Upper lobe of right lung (tissue), 1 donor: ENCODE data around the gene ZNF44. TPM values are rescaled to one million over a fixed set of nuclear protein-coding genes. Genes with fewer than 3 reads are reported as not detected.

Experiments used
- ATAC-seq: fragments of 200-7000 bp; cut with Tn5 transposase; one replicate; pipeline ENCODE4 v1.9.1; 2020; ENCODE audit warnings: mild to moderate bottlenecking, moderate library complexity
- DNase-seq: peaks from one replicate; pipeline ENCODE4 v3.0.0-alpha.2; 2020
- H3K27ac ChIP-seq: fragments of 200-600 bp; one replicate; pipeline ENCODE4 v1.8.0; 2022
- H3K27me3 ChIP-seq: fragments of 200-600 bp; one replicate; pipeline ENCODE4 v1.8.0; 2022; ENCODE audit warnings: mild to moderate bottlenecking
- H3K36me3 ChIP-seq: fragments of 200-600 bp; one replicate; pipeline ENCODE4 v1.8.0; 2022
- H3K4me1 ChIP-seq: fragments of 200-600 bp; one replicate; pipeline ENCODE4 v1.8.0; 2022
- H3K4me3 ChIP-seq: fragments of 200-600 bp; one replicate; pipeline ENCODE4 v1.8.0; 2022; ENCODE audit warnings: mild to moderate bottlenecking
- H3K9me3 ChIP-seq: fragments of 200-600 bp; one replicate; pipeline ENCODE4 v1.8.0; 2022
- CTCF ChIP-seq: fragments of 200-600 bp; IDR thresholded peaks from one replicate; pipeline ENCODE4 v1.8.0; 2022; ENCODE audit warnings: antibody characterized with exemption
- intact Hi-C: fragments of 100-400 bp; cut with DNase I; formaldehyde crosslinking; loops from one replicate; pipeline ENCODE4 v1.11.0; 2022
- total RNA-seq: library from RNA; stranded (reverse); fragmentation: NEBNext Ultra II Directional; extraction: Animal tissue kit (Norgen Biotek cat#: 25700); gene quantifications from one replicate; pipeline ENCODE4 v1.2.1, GENCODE V29; 2021
- donor health status: DM: no; HTN: yes; CAD: no; lungs with severe emphysema.

Gene ZNF44
- total RNA-seq, 1 donor from 2014 or later, result 12.6 TPM

GRCh38 chr19:12272386-12272785, 22.3 kb downstream of the ZNF44 start:
- intact Hi-C loops, result no loop called here
- no peak overlapping the region for H3K4me3 ChIP-seq
- no peak overlapping the region for H3K27ac ChIP-seq
- H3K36me3 ChIP-seq, result peaks cover 31% of the 10 kb centered on the region
- peaks cover 60% of the 10 kb centered on the region for H3K9me3 ChIP-seq
- ATAC-seq (no peak), DNase-seq (no peak)
- H3K4me1 ChIP-seq, result no peaks in the 10 kb centered on the region
- no peak for TF ChIP-seq CTCF
- no peaks in the 10 kb centered on the region for H3K27me3 ChIP-seq

GRCh38 chr19:12270854-12271253, 23.8 kb downstream of the ZNF44 start:
- H3K4me1 ChIP-seq, result no peaks in the 10 kb centered on the region
- H3K27me3 ChIP-seq, result no peaks in the 10 kb centered on the region
- no peak overlapping the region for H3K4me3 ChIP-seq
- ATAC-seq (no peak), DNase-seq (no peak)
- intact Hi-C loops, result no loop called here
- H3K9me3 ChIP-seq, result peaks cover 49% of the 10 kb centered on the region
- no peak for TF ChIP-seq CTCF
- H3K27ac ChIP-seq, result no peak overlapping the region
- H3K36me3 ChIP-seq, result peaks cover 30% of the 10 kb centered on the region

GRCh38 chr19:12265921-12266704, 28.6 kb downstream of the ZNF44 start:
- no peak overlapping the region for H3K4me3 ChIP-seq
- H3K36me3 ChIP-seq, result no peaks in the 10 kb centered on the region
- H3K4me1 ChIP-seq, result no peaks in the 10 kb centered on the region
- peaks cover 20% of the 10 kb centered on the region for H3K9me3 ChIP-seq
- ATAC-seq (no peak), DNase-seq (no peak)
- intact Hi-C loops, result no loop called here
- H3K27me3 ChIP-seq, result no peaks in the 10 kb centered on the region
- H3K27ac ChIP-seq, result no peak overlapping the region
- TF ChIP-seq CTCF, result no peak

- Histone ChIP-seq H3K27me3 (no peaks in the 10 kb centered on the region), H3K4me3 (no peak overlapping the region), H3K36me3 (no peaks in the 10 kb centered on the region), H3K27ac (no peak overlapping the region), H3K4me1 (no peaks in the 10 kb centered on the region), H3K9me3 (peaks cover 9% of the 10 kb centered on the region)
- no peak for DNase-seq
- intact Hi-C loops, result no loop called here
- no peak for ATAC-seq
- TF ChIP-seq CTCF, result no peak
Measured at GRCh38 chr19:12261554-12261953, 33.1 kb downstream of the ZNF44 start.

- peaks cover 9% of the 10 kb centered on the region for H3K9me3 ChIP-seq
- H3K27ac ChIP-seq, result no peak overlapping the region
- no peak overlapping the region for H3K4me3 ChIP-seq
- no peak for ATAC-seq
- TF ChIP-seq CTCF, result no peak
- intact Hi-C loops, result no loop called here
- no peak for DNase-seq
- no peaks in the 10 kb centered on the region for H3K4me1 ChIP-seq
- H3K27me3 ChIP-seq, result no peaks in the 10 kb centered on the region
- no peaks in the 10 kb centered on the region for H3K36me3 ChIP-seq
Measured at GRCh38 chr19:12260861-12261260, 33.8 kb downstream of the ZNF44 start.
